SH-SY5Y (cell line): ENCODE measurements around the gene PRAMEF33.
"Not testable (repeated sequence)": the region's sequence is repeated elsewhere in the genome, so short reads cannot be mapped to it uniquely, and the experiment has no call there.

ENCODE experiments used
- GATA2 ChIP-seq: IDR thresholded peaks from 2 replicates; pipeline ENCODE4 v1.6.1; 2011; ENCODE audit warnings: mild to moderate bottlenecking, low read depth, low read length
- GATA3 ChIP-seq: IDR thresholded peaks from 2 replicates; pipeline ENCODE4 v1.6.1; 2011; ENCODE audit warnings: low read depth, mild to moderate bottlenecking, low read length, moderate library complexity

GRCh38 chr1:13285037-13285436 lies 18.3 kb upstream of the PRAMEF33 start, which contains the start of gene PRAMEF8:
- not testable (repeated sequence) for TF ChIP-seq GATA2, GATA3
